Thymus (tissue), 11 donors: ENCODE measurements around the gene DUSP6. TPM values are rescaled to one million over a fixed set of nuclear protein-coding genes. Genes with fewer than 3 reads are reported as not detected.

Source experiments
- DNase-seq, 9 donors: peaks; one replicate each; pipeline ENCODE4 v3.0.0-alpha.2; 2013; ENCODE audit warnings: low spot score in 9 of 9, low read depth in 6 of 9, missing footprints in 1 of 9
- H3K27ac ChIP-seq, 2 donors: one replicate each; pipeline ENCODE4 v1.5.1; 2013; ENCODE audit warnings: control low read depth in 1 of 2, low read depth in 1 of 2, low read length in 1 of 2, mild to moderate bottlenecking in 1 of 2, moderate library complexity in 1 of 2
- H3K27me3 ChIP-seq, 2 donors: one replicate each; pipeline ENCODE4 v1.5.1; 2013; ENCODE audit warnings: low read length in 1 of 2; ENCODE audit not compliant: control insufficient read depth in 2 of 2, insufficient read depth in 1 of 2
- H3K36me3 ChIP-seq, 2 donors: one replicate each; pipeline ENCODE4 v1.5.1; 2013; ENCODE audit warnings: low read length in 1 of 2, mild to moderate bottlenecking in 1 of 2, moderate library complexity in 1 of 2; ENCODE audit not compliant: control insufficient read depth in 2 of 2, insufficient read depth in 2 of 2
- H3K4me1 ChIP-seq, 2 donors: one replicate each; pipeline ENCODE4 v1.5.1; 2013; ENCODE audit warnings: low read length in 2 of 2; ENCODE audit not compliant: control insufficient read depth in 2 of 2, insufficient read depth in 2 of 2
- H3K4me3 ChIP-seq, 2 donors: one replicate each; pipeline ENCODE4 v1.5.1; 2013; ENCODE audit warnings: low read length in 2 of 2, control low read depth in 1 of 2, mild to moderate bottlenecking in 1 of 2
- H3K9me3 ChIP-seq, 2 donors: one replicate each; pipeline ENCODE4 v1.5.1; 2013; ENCODE audit warnings: low read length in 1 of 2, mild to moderate bottlenecking in 1 of 2; ENCODE audit not compliant: control insufficient read depth in 2 of 2, insufficient read depth in 1 of 2
- WGBS: extraction: QIAGEN DNeasy Blood & Tissue Kit; methylation state at CpG from one replicate; pipeline ENCODE4 v1.1.7; 2013; 5-methylcytosine and 5-hydroxymethylcytosine counted together
- polyA plus RNA-seq: library from polyadenylated mRNA; stranded (reverse); fragments of 200-250 nt; gene quantifications from one replicate; pipeline ENCODE4 v1.2.3, GENCODE V29; 2013
- total RNA-seq: library from RNA; stranded (reverse); fragments of 120-200 nt; gene quantifications from one replicate; pipeline ENCODE4 v1.2.4, GENCODE V29; 2013
- donor health status: healthy.

Gene DUSP6
- total and polyA plus RNA-seq, 2 donors, result 33.5 to 45.0 TPM

DNA sequence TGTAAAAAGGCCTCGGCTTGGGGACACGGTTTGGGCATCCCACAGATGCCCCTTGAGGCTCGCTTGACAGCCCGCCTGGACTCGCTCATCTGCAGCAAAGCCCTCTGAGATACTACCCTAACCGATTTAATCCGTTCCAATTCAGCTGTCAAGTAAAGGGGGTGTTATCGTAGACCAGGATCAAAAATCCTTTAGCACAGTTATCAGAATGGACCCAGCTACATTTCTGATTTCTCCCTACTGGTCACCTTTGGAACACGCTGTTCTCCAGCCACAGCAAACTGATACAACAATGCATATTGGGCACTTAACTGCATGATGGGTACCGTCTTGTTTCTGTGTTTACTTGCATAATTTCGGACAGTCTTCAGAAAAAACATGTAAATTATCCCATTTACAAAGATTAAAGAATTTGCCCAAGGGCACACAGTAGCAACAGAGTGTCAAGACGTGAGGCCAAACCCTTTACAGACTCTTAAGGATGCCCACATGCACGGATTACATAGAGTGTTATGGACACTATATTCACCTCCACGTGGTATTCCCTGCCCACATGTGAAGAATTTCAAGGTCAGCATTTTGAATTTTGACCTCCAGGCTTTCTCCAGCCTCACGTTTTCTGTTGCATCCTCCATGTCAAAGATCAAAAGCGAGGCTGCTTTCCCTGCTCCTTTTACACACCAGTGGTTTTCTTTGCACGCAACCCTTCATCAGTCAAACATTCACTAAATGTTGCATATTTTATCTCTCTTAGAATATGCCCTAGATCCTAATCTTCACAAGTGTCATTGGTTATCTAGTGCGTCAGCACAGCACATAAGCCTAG, 3.2 kb upstream of the DUSP6 start:
- DNase-seq, result no peak
- Histone ChIP-seq H3K9me3 (peaks cover 0 to 10% of the 10 kb centered on the region in 2 donors), H3K27me3 (peaks cover 3 to 49% of the 10 kb centered on the region in 2 donors), H3K4me1 (peaks cover 21 to 52% of the 10 kb centered on the region in 2 donors), H3K27ac (peak overlapping the region in 1 of 2 donors; percentile 26), H3K4me3 (no peak overlapping the region), H3K36me3 (no peaks in the 10 kb centered on the region)
- 88% methylated on average over 18 of the region's 18 CpGs for WGBS

DNA sequence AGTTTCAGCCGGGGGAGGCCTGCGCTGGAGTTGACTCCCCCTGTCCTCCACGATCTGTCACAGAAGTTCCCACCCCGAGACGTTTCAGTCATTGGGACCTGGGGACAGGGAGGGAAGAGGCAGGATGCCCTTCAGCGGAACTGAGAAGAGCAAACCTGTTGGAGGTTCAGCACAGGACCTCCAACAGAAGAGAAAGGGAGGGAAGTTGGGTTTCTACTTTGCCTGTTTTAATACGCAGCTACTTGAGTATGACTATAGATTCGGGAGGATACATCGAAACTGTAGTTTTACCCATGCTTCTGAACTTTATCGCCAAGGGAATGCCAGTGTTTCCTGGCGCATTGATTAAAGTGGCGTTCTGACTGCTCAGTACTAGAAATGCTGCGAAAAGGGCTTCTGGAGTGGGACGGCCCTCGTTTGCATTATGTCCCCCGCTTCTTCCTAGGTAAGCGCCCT, 2.3 kb upstream of the DUSP6 start:
- peaks cover 21 to 61% of the 10 kb centered on the region in 2 donors for H3K4me1 ChIP-seq
- peaks cover 0 to 10% of the 10 kb centered on the region in 2 donors for H3K9me3 ChIP-seq
- WGBS, result 21% methylated on average over 17 of the region's 17 CpGs
- H3K27ac ChIP-seq, result peak overlapping the region; percentile 84 to 99
- peaks cover 3 to 56% of the 10 kb centered on the region in 2 donors for H3K27me3 ChIP-seq
- H3K4me3 ChIP-seq, result peak overlapping the region; percentile 61 to 64
- no peaks in the 10 kb centered on the region for H3K36me3 ChIP-seq
- peak in 2 of 9 donors; percentile 28 to 67 for DNase-seq

DNA sequence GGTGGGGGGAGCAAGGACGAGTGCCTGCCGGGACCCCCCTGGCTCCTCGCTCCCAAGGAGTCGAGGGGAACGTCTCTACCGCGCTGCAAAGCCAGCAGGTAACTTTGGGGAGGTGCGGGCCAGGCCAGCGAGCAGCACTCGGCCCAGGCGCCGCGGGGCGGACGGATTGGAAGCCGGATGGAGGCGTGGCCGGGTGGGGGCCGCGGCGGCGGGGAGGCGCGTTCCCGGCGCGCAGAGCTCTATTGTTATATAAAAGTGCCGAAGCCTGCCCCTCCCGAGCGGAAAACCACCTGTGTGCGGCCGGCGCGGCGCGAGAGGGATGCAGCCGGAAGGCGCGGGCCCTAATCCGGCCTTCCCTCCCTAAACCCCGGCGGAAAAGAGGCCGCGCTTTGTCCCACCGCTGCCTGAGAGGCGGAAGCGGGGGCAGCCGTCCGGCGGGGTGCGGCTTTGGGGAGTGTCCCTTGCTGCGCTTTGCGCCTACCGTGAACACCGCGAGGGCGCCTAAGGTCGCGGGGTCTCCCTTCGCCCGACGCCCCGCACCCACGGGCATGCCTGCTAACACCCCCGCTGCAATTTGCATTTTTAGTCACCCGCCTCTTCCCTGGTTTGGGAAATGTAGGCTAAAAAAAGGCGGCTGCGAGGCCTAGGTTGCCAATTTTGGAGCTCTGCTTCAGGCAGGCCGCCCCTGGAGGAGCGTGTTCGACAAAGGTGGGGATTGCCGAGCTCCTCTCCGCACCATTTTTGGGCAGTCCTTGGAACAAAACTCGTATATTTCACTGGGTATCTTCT, 1.7 kb upstream of the DUSP6 start:
- under 1% methylated on average over 74 of the region's 74 CpGs for WGBS
- Histone ChIP-seq H3K27me3 (peaks cover 3 to 60% of the 10 kb centered on the region in 2 donors), H3K4me1 (peaks cover 21 to 65% of the 10 kb centered on the region in 2 donors), H3K9me3 (peaks cover 0 to 10% of the 10 kb centered on the region in 2 donors), H3K27ac (peak overlapping the region; percentile 84 to 99), H3K4me3 (peak overlapping the region; percentile 61 to 64), H3K36me3 (peaks cover 2 to 3% of the 10 kb centered on the region in 2 donors)
- peak in 6 of 9 donors; percentile 27 to 83 (median 58) for DNase-seq

DNA sequence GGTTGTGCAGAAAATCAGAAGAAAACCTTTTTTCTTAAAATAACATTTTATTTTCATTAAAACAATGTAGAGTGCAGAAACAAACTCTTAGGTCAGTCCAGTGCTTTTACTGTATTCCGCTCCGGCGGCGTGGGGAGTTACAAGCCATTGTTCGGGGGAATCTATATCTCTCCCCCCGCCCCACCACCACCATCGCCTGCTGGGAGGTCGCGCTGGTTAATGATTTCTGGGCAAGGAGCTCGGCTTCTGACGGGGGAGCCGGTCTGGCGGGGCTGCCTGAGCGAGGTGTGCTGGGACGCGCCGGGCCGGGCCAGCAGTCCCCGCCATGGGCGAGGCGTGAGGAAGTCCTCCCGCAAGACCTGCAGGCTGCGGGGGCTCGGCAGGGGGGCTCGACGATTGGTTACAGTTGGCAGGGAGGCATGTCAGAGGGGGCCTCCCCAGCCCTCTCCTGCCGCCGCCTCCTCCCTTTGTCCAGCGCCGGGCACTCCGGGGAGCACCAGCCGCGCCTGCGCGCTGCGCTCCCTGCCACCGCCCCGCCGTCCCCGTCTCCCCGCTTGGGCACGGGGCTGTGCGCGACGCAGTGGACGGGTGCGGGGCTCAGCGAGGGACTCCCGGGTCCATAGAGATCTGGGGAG, 1.0 kb upstream of the DUSP6 start:
- H3K4me1 ChIP-seq, result peaks cover 21 to 67% of the 10 kb centered on the region in 2 donors
- H3K27me3 ChIP-seq, result peaks cover 3 to 63% of the 10 kb centered on the region in 2 donors
- H3K36me3 ChIP-seq, result peaks cover 3 to 7% of the 10 kb centered on the region in 2 donors
- 2% methylated on average over 49 of the region's 49 CpGs for WGBS
- peak overlapping the region; percentile 84 to 99 for H3K27ac ChIP-seq
- peak in 2 of 9 donors; percentile 43 to 62 for DNase-seq
- H3K9me3 ChIP-seq, result peaks cover 0 to 10% of the 10 kb centered on the region in 2 donors
- peak overlapping the region; percentile 61 to 64 for H3K4me3 ChIP-seq

DNA sequence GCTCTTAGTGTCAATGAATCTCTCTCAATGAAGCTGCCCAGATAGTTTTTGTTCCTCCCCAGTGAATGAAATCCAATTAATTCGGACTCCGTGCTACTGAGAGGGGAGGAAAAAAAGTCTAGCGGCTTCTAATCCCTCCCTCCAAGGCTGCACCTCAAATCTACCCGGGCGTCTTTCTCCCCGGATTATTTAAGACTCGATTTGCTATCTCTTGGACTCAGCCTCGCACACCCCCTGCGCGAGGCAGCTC, 134 bp downstream of the DUSP6 start:
- no peak for DNase-seq
- WGBS, result under 1% methylated on average over 10 of the region's 10 CpGs
- Histone ChIP-seq H3K4me1 (peaks cover 23 to 69% of the 10 kb centered on the region in 2 donors), H3K4me3 (peak overlapping the region; percentile 61 to 64), H3K27ac (peak overlapping the region; percentile 84 to 99), H3K27me3 (peaks cover 3 to 63% of the 10 kb centered on the region in 2 donors), H3K9me3 (peaks cover 0 to 10% of the 10 kb centered on the region in 2 donors), H3K36me3 (peaks cover 3 to 7% of the 10 kb centered on the region in 2 donors)

DNA sequence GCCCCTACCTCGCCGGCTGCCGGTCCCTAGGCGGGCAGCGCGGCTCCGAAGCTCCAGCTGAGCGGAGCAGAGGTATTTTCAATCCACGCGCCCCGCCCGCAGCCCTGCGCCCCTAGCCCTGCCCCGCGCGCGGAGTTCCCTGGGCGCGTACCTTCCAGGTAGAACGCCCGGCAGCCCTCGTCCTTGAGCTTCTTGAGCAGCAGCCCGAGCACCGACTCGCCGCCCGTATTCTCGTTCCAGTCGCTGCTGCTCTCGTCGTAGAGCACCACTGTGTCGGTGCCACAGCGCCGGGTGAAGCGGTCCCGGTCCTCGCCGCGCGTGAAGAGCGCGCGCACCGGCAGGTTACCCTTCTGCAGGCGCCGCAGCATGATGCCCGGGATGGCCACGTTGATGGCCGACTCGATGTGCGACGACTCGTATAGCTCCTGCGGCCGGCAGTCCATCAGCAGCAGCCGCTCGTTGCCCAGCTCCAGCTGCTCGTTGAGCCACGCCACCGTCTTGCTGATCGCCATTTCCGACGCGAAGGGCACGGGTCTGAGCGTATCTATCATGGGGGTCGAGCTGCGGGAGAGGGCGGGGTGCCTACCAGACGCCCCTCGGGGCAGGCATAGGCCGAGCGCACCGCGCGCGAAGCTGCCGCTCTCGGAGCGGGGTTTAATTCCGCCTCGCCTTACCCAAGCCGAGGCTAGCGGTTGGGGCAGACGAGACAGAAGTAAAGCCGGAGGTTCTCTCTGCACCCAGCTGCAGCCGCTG, 636 bp downstream of the DUSP6 start:
- peaks cover 0 to 10% of the 10 kb centered on the region in 2 donors for H3K9me3 ChIP-seq
- WGBS, result under 1% methylated on average over 87 of the region's 87 CpGs
- peaks cover 3 to 63% of the 10 kb centered on the region in 2 donors for H3K27me3 ChIP-seq
- peak overlapping the region; percentile 84 to 99 for H3K27ac ChIP-seq
- peak overlapping the region; percentile 61 to 64 for H3K4me3 ChIP-seq
- peaks cover 3 to 7% of the 10 kb centered on the region in 2 donors for H3K36me3 ChIP-seq
- peaks cover 24 to 74% of the 10 kb centered on the region in 2 donors for H3K4me1 ChIP-seq
- DNase-seq, result peak in 3 of 9 donors; percentile 46 to 70 (median 50)

DNA sequence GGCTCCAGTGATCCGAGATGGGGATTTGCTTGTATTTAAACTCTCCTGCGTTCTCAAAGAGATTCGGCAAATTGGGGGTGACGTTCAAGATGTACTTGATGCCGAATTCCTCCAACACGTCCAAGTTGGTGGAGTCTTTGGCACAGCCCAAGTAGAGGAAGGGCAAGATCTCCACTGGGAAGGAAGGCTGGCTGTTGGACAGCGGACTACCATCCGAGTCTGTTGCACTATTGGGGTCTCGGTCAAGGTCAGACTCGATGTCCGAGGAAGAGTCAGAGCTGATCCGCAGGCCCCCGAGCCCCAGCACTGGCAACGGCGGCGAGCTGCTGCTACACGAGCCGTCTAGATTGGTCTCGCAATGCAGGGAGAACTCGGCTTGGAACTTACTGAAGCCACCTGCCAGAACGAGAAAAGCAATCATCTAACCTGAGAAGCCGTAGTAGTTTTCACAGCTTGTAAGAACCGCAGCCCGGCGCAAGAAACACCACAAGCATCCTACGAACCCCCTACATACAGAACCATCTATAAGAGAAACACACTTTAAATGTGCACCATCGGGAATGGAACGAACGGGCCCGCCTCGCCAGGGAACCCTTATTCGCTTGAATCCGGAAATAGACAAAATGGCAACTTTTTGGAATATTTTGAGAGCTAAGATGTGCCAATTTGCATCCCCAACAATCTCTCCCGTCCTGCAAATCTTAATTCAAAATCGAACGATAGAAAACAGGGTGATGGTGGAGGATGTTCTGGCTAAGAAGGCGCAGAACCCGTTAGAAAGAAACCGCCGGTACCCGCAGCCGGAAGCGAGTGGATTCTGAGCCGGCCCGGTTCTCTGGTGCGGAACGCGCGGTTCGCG, 1.4 kb downstream of the DUSP6 start:
- H3K4me1 ChIP-seq, result peaks cover 31 to 83% of the 10 kb centered on the region in 2 donors
- peak in 5 of 9 donors; percentile 26 to 76 (median 40) for DNase-seq
- under 1% methylated on average over 51 of the region's 51 CpGs for WGBS
- peak overlapping the region; percentile 61 to 64 for H3K4me3 ChIP-seq
- peaks cover 3 to 63% of the 10 kb centered on the region in 2 donors for H3K27me3 ChIP-seq
- peak overlapping the region; percentile 84 to 99 for H3K27ac ChIP-seq
- H3K9me3 ChIP-seq, result peaks cover 0 to 10% of the 10 kb centered on the region in 2 donors
- peaks cover 3 to 7% of the 10 kb centered on the region in 2 donors for H3K36me3 ChIP-seq
